ENCODE data around the gene MTPN. TPM values are rescaled to one million over a fixed set of nuclear protein-coding genes. Genes with fewer than 3 reads are reported as not detected.

MTPN gene
- total and polyA plus RNA-seq, 10 of the 15 experiments (the other 5 are each of a cell fraction or from before 2014, with no cell fraction given) = 38.7 to 146 (median 85.4) TPM

GRCh38 chr7:136023134-136023869 is 46.1 kb upstream of the MTPN start:
- SMC1A ChIA-PET (ENCODE audit: uncharacterized antibody, unreplicated experiment) = interaction anchor here (0.6 to 1.4 kb wide), 3 partner anchors 48 to 750 kb away, joined by 3 to 6 read pairs (median 3); no protein-coding TSS in a partner anchor
- Histone ChIP-seq H3K9ac (ENCODE audit: control insufficient read depth, insufficient read depth, low read length) (no peak overlapping the region), H3K36me3 (ENCODE audit: control insufficient read depth in 2 of 2, insufficient read depth in 2 of 2, low read length in 1 of 2) (no peaks in the 10 kb centered on the region), H3K4me2 (ENCODE audit: control insufficient read depth, insufficient read depth) (no peak overlapping the region), H3K4me3 (no peak overlapping the region), H2AFZ (ENCODE audit: control insufficient read depth, low read depth, low read length) (no peak overlapping the region), H3K79me2 (ENCODE audit: control insufficient read depth, insufficient read depth, low read length) (no peaks in the 10 kb centered on the region), H3K4me1 (ENCODE audit: control insufficient read depth, insufficient read depth, low read length) (no peaks in the 10 kb centered on the region), H4K20me1 (ENCODE audit: control insufficient read depth, insufficient read depth) (no peaks in the 10 kb centered on the region), H3K9me3 (replicated peaks; ENCODE audit: control insufficient read depth, insufficient read depth, low read length) (no peaks in the 10 kb centered on the region), H3K27me3 (replicated peaks in 1 of 2; ENCODE audit: control insufficient read depth in 2 of 2, insufficient read depth in 2 of 2, low read length in 1 of 2) (no peaks in the 10 kb centered on the region), H3K27ac (ENCODE audit: control insufficient read depth, insufficient read depth) (no peak overlapping the region)
- ATAC-seq (no peak), DNase-seq (ENCODE audit: low read depth, low spot score) (no peak), FAIRE-seq (no peak)
- in situ Hi-C loops (cut with MboI) = no loop called here
- CTCF ChIA-PET = interaction anchor here (0.7 to 1.1 kb wide), 2 partner anchors 16 to 188 kb away, joined by 3 to 4 read pairs; no protein-coding TSS in a partner anchor
- POLR2A ChIA-PET = no interaction called here
- TF ChIP-seq TCF7 (IDR thresholded peaks at IDR 0.05; ENCODE audit: borderline replicate concordance) (no peak), ASH2L (IDR thresholded peaks at IDR 0.05; ENCODE audit: borderline replicate concordance, low read depth) (no peak), TAF1 (IDR thresholded peaks at IDR 0.05; ENCODE audit: borderline replicate concordance, low read depth, low read length) (no peak), PML (IDR thresholded peaks at IDR 0.05; ENCODE audit: low read length) (no peak), EED (IDR thresholded peaks at IDR 0.05; ENCODE audit: low read depth) (no peak), HDGF (IDR thresholded peaks at IDR 0.05) (no peak), HDAC2 (IDR thresholded peaks at IDR 0.05) (no peak), EP300 (IDR thresholded peaks at IDR 0.05; ENCODE audit: borderline replicate concordance in 1 of 2, control insufficient read depth in 1 of 2, low read depth in 2 of 2, low read length in 2 of 2) (no peak), FOXM1 (IDR thresholded peaks at IDR 0.05; ENCODE audit: low read depth, low read length) (no peak), ZNF622 (IDR thresholded peaks at IDR 0.05) (no peak), POLR2AphosphoS2 (IDR thresholded peaks at IDR 0.05; ENCODE audit: low read depth, low read length) (no peak), PBX3 (IDR thresholded peaks at IDR 0.05; ENCODE audit: insufficient replicate concordance, low read depth, low read length) (no peak), RBBP5 (conservative IDR thresholded peaks at IDR 0.05) (no peak)
- no TSS peak for BruUV-seq (replicated peaks)
- RAD21 ChIA-PET (ENCODE audit: unreplicated experiment) = no interaction called here
- 50% methylated on average over 2 of the region's 2 CpGs for WGBS (ENCODE audit: insufficient coverage, insufficient replicate concordance, low lambda C conversion rate, missing lambda C conversion rate)
- intact Hi-C loops (cut with micrococcal nuclease; ENCODE audit: unreplicated experiment) = no loop called here

Data from GM12878 (cell line).